Ishikawa (cell line): ENCODE data around the gene HINT2.

Experiments
- CEBPB ChIP-seq: IDR thresholded peaks from 2 replicates; pipeline ENCODE4 v1.6.1; 2012
- CREB1 ChIP-seq: IDR thresholded peaks from 2 replicates; pipeline ENCODE4 v1.6.1; 2012; ENCODE audit warnings: low read depth
- EGR1 ChIP-seq: IDR thresholded peaks from 2 replicates; pipeline ENCODE4 v1.6.1; 2012
- EP300 ChIP-seq: IDR thresholded peaks from 2 replicates; pipeline ENCODE4 v1.6.1; 2012; ENCODE audit warnings: borderline replicate concordance
- FOXM1 ChIP-seq: IDR thresholded peaks from 2 replicates; pipeline ENCODE4 v1.6.1; 2012; ENCODE audit warnings: low read depth, borderline replicate concordance
- MAX ChIP-seq: IDR thresholded peaks from 2 replicates; pipeline ENCODE4 v1.6.1; 2012
- NFIC ChIP-seq: IDR thresholded peaks from 2 replicates; pipeline ENCODE4 v1.6.1; 2012
- RAD21 ChIP-seq: IDR thresholded peaks from 2 replicates; pipeline ENCODE4 v1.6.1; 2012; ENCODE audit warnings: low read depth
- REST ChIP-seq: IDR thresholded peaks from 2 replicates; pipeline ENCODE4 v1.6.1; 2012; ENCODE audit warnings: low read depth, mild to moderate bottlenecking
- TAF1 ChIP-seq: IDR thresholded peaks from 2 replicates; pipeline ENCODE4 v1.6.1; 2012; ENCODE audit warnings: low read depth, mild to moderate bottlenecking
- TCF12 ChIP-seq: IDR thresholded peaks from 2 replicates; pipeline ENCODE4 v1.6.1; 2012; ENCODE audit warnings: low read depth
- TEAD4 ChIP-seq: IDR thresholded peaks from 2 replicates; pipeline ENCODE4 v1.6.1; 2012
- USF1 ChIP-seq: IDR thresholded peaks from 2 replicates; pipeline ENCODE4 v1.6.1; 2012
- YY1 ChIP-seq: IDR thresholded peaks from 2 replicates; pipeline ENCODE4 v1.6.1; 2012; ENCODE audit warnings: low read depth
- ZBTB7A ChIP-seq: IDR thresholded peaks from 2 replicates; pipeline ENCODE4 v1.6.1; 2012; ENCODE audit warnings: low read depth

The HINT2 gene

GRCh38 chr9:35806101-35806500 lies 8.7 kb downstream of the HINT2 start:
- TF ChIP-seq MAX (no peak), ZBTB7A (no peak), USF1 (no peak), CREB1 (no peak), TEAD4 (no peak), YY1 (no peak), EP300 (no peak), REST (no peak), FOXM1 (no peak), CEBPB (no peak), TCF12 (no peak), RAD21 (no peak), TAF1 (no peak), NFIC (no peak), EGR1 (no peak)

- no peak for TF ChIP-seq CEBPB
- TF ChIP-seq EGR1, result no peak
- TF ChIP-seq ZBTB7A, result no peak
- TF ChIP-seq YY1, result no peak
- TF ChIP-seq RAD21, result no peak
Measured at GRCh38 chr9:35801328-35802128, 13.3 kb downstream of the HINT2 start.

GRCh38 chr9:35800530-35800929 lies 14.3 kb downstream of the HINT2 start:
- TF ChIP-seq CEBPB (no peak), ZBTB7A (no peak), TEAD4 (no peak), NFIC (no peak), TCF12 (no peak), YY1 (no peak), CREB1 (no peak), TAF1 (no peak), EGR1 (no peak), EP300 (no peak), FOXM1 (no peak), MAX (no peak), RAD21 (no peak), REST (no peak), USF1 (no peak)

- TF ChIP-seq REST (no peak), TEAD4 (no peak), CEBPB (no peak), MAX (no peak), YY1 (no peak), FOXM1 (no peak), TAF1 (no peak), USF1 (no peak), TCF12 (no peak), CREB1 (no peak), ZBTB7A (no peak), RAD21 (no peak), NFIC (no peak), EP300 (no peak)
Measured at GRCh38 chr9:35798658-35799374, 16.0 kb downstream of the HINT2 start.
